H9 (cell line): Measurements from ENCODE around the gene SIX5. TPM values are rescaled to one million over a fixed set of nuclear protein-coding genes. Genes with fewer than 3 reads are reported as not detected.
A peak's percentile ranks its signal among the peaks of the same experiment; 100 is the strongest.

ENCODE experiments used
- DNase-seq: peaks from one replicate; pipeline ENCODE4 v3.0.0-alpha.2; 2017
- H2AFZ ChIP-seq: one replicate; pipeline ENCODE4 v1.6.1; 2013; ENCODE audit warnings: mild to moderate bottlenecking, low read length, control low read depth, moderate library complexity
- H2AK5ac ChIP-seq: 2 replicates; pipeline ENCODE4 v1.6.1; 2013; ENCODE audit warnings: low read length, control low read depth, mixed read lengths; ENCODE audit not compliant: insufficient read length
- H2BK120ac ChIP-seq: one replicate; pipeline ENCODE4 v1.6.1; 2013; ENCODE audit warnings: low read depth, mild to moderate bottlenecking, low read length, control low read depth, inconsistent platforms; ENCODE audit not compliant: poor library complexity, severe bottlenecking
- H2BK12ac ChIP-seq: 2 replicates; pipeline ENCODE4 v1.6.1; 2013; ENCODE audit warnings: low read length, control low read depth, mixed read lengths, low read depth; ENCODE audit not compliant: insufficient read length
- H2BK15ac ChIP-seq: 2 replicates; pipeline ENCODE4 v1.6.1; 2013; ENCODE audit warnings: low read depth, low read length, control low read depth
- H2BK20ac ChIP-seq: one replicate; pipeline ENCODE4 v1.6.1; 2013; ENCODE audit warnings: low read depth, mild to moderate bottlenecking, low read length, control low read depth, inconsistent platforms; ENCODE audit not compliant: poor library complexity, severe bottlenecking
- H2BK5ac ChIP-seq: 2 replicates; pipeline ENCODE4 v1.6.1; 2013; ENCODE audit warnings: low read length, control low read depth, mixed read lengths; ENCODE audit not compliant: insufficient read length
- H3K14ac ChIP-seq: 2 replicates; pipeline ENCODE4 v1.6.1; 2013; ENCODE audit warnings: low read length, control low read depth; ENCODE audit not compliant: insufficient read depth
- H3K18ac ChIP-seq: 2 replicates; pipeline ENCODE4 v1.6.1; 2013; ENCODE audit warnings: low read depth, mild to moderate bottlenecking, mixed read lengths, low read length, control low read depth; ENCODE audit not compliant: insufficient read length
- H3K23ac ChIP-seq: 2 replicates; pipeline ENCODE4 v1.6.1; 2013; ENCODE audit warnings: low read length, control low read depth, mixed read lengths, low read depth; ENCODE audit not compliant: insufficient read length
- H3K23me2 ChIP-seq: 2 replicates; pipeline ENCODE4 v1.6.1; 2013; ENCODE audit warnings: low read depth, mild to moderate bottlenecking, mixed read lengths, low read length, control low read depth; ENCODE audit not compliant: insufficient read length, poor library complexity, severe bottlenecking
- H3K27ac ChIP-seq: 2 replicates; pipeline ENCODE4 v1.5.1; 2013; ENCODE audit warnings: low read length, control low read depth, mixed read lengths, low read depth; ENCODE audit not compliant: insufficient read length
- H3K27me3 ChIP-seq: 2 replicates; pipeline ENCODE4 v1.6.1; 2013; ENCODE audit warnings: low read length, control low read depth, inconsistent platforms; ENCODE audit not compliant: insufficient read depth
- H3K4ac ChIP-seq: 2 replicates; pipeline ENCODE4 v1.6.1; 2013; ENCODE audit warnings: low read depth, mild to moderate bottlenecking, control low read depth, inconsistent platforms, low read length, moderate library complexity
- H3K4me1 ChIP-seq: 2 replicates; pipeline ENCODE4 v1.6.1; 2013; ENCODE audit warnings: low read length, control low read depth, inconsistent platforms; ENCODE audit not compliant: insufficient read depth
- H3K4me2 ChIP-seq: 2 replicates; pipeline ENCODE4 v1.6.1; 2013; ENCODE audit warnings: low read length, control low read depth, mixed read lengths; ENCODE audit not compliant: insufficient read length, insufficient read depth
- H3K56ac ChIP-seq: 2 replicates; pipeline ENCODE4 v1.6.1; 2013; ENCODE audit warnings: low read depth, mild to moderate bottlenecking, mixed read lengths, low read length, control low read depth; ENCODE audit not compliant: insufficient read length
- H3K79me1 ChIP-seq: 2 replicates; pipeline ENCODE4 v1.6.1; 2013; ENCODE audit warnings: low read depth, mild to moderate bottlenecking, moderate library complexity, low read length, control low read depth, inconsistent platforms; ENCODE audit not compliant: insufficient read depth, poor library complexity, severe bottlenecking
- H3K79me2 ChIP-seq: 2 replicates; pipeline ENCODE4 v1.6.1; 2013; ENCODE audit warnings: low read length, control low read depth, inconsistent platforms; ENCODE audit not compliant: insufficient read depth
- H3K9ac ChIP-seq: 2 replicates; pipeline ENCODE4 v1.6.1; 2013; ENCODE audit warnings: low read length, control low read depth, mixed read lengths; ENCODE audit not compliant: insufficient read length; ENCODE audit errors: extremely low read depth
- H3K9me3 ChIP-seq: one replicate; pipeline ENCODE4 v1.6.1; 2013; ENCODE audit warnings: low read depth, low read length, inconsistent platforms; ENCODE audit not compliant: control insufficient read depth
- H3T11ph ChIP-seq: one replicate; pipeline ENCODE4 v1.6.1; 2013; ENCODE audit warnings: mild to moderate bottlenecking, low read length, control low read depth, inconsistent platforms
- H4K20me1 ChIP-seq: one replicate; pipeline ENCODE4 v1.6.1; 2013; ENCODE audit not compliant: control insufficient read depth, insufficient read length, insufficient read depth
- H4K5ac ChIP-seq: 2 replicates; pipeline ENCODE4 v1.6.1; 2013; ENCODE audit warnings: low read depth, mild to moderate bottlenecking, mixed read lengths, low read length, control low read depth; ENCODE audit not compliant: insufficient read length
- H4K8ac ChIP-seq: replicated peaks from 2 replicates; pipeline ENCODE4 v1.6.1; 2013; ENCODE audit warnings: low read length, control low read depth, mixed read lengths, low read depth; ENCODE audit not compliant: insufficient read length
- H4K91ac ChIP-seq: 2 replicates; pipeline ENCODE4 v1.6.1; 2013; ENCODE audit warnings: low read depth, mild to moderate bottlenecking, moderate library complexity, mixed read lengths, low read length, control low read depth; ENCODE audit not compliant: insufficient read length
- H3K27ac Mint-ChIP-seq, 3 experiments: 2 replicates in 2 of 3; 3 replicates in 1 of 3; pipeline ENCODE4 v1.8.0; 2020 to 2021; ENCODE audit warnings: mixed read lengths in 3 of 3, mild to moderate bottlenecking in 1 of 3, moderate library complexity in 1 of 3
- H3K27me3 Mint-ChIP-seq: 2 replicates; pipeline ENCODE4 v1.8.0; 2021; ENCODE audit warnings: low read depth, mild to moderate bottlenecking, moderate library complexity, mixed read lengths
- H3K36me3 Mint-ChIP-seq, 3 experiments: 2 replicates in 2 of 3; 3 replicates in 1 of 3; pipeline ENCODE4 v1.8.0; 2020 to 2021; ENCODE audit warnings: low read depth in 3 of 3, mixed read lengths in 3 of 3; ENCODE audit not compliant: insufficient read depth in 1 of 3
- H3K4me1 Mint-ChIP-seq, 2 experiments: 2 replicates each; pipeline ENCODE4 v1.8.0; 2020; ENCODE audit warnings: mixed read lengths in 2 of 2
- H3K4me3 Mint-ChIP-seq, 2 experiments: 2 replicates in 1 of 2; 3 replicates in 1 of 2; pipeline ENCODE4 v1.8.0; 2020 to 2021; ENCODE audit warnings: mild to moderate bottlenecking in 2 of 2, mixed read lengths in 2 of 2, moderate library complexity in 1 of 2
- H3K9me3 Mint-ChIP-seq, 2 experiments: 2 replicates in 1 of 2; 3 replicates in 1 of 2; pipeline ENCODE4 v1.8.0; 2020; ENCODE audit warnings: mild to moderate bottlenecking in 2 of 2, mixed read lengths in 2 of 2, moderate library complexity in 1 of 2
- CTCF ChIP-seq: fragments of 200-600 bp; sonication (generic); conservative IDR thresholded peaks from 3 replicates; pipeline ENCODE4 v1.8.0; 2021; ENCODE audit warnings: antibody characterized with exemption, mild to moderate bottlenecking
- WGBS: extraction: QIAGEN DNeasy Blood & Tissue Kit; methylation state at CpG from one replicate; pipeline ENCODE4 v1.1.7; 2013; ENCODE audit warnings: missing lambda C conversion rate, low lambda C conversion rate, mixed read lengths; ENCODE audit not compliant: insufficient read length; ENCODE audit errors: extremely low coverage; 5-methylcytosine and 5-hydroxymethylcytosine counted together
- total RNA-seq: library from RNA; stranded (reverse); gene quantifications from 2 replicates; pipeline ENCODE4 v1.2.1, GENCODE V29; 2021

The SIX5 gene
- total RNA-seq, 1 experiment from 2014 or later: 41.7 TPM

DNA sequence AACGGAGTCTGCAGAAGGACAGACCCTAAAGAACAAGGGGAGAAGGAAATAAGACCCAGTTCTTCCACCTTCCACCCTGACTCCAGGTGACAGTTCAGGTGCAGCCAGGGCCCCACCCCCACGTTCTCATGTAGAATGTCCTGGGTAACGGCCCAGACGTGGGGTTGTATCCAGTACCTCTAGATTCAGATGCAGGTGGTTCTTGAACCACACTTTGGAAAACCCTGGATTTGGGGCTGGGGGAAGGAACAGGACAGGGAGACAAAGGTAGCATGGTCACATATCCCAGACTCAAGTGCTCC lies 11.0 kb upstream of the SIX5 start:
- Mint-ChIP-seq H3K36me3 (peaks cover 10 to 42% (median 33%) of the 10 kb centered on the region in 3 experiments; a peak in 6 of 7 replicates), H3K27ac (no peak overlapping the region), H3K4me3 (peak overlapping the region in 1 of 2 experiments; percentile 80; a peak in 3 of 5 replicates), H3K4me1 (peaks cover 23 to 42% of the 10 kb centered on the region in 2 experiments), H3K9me3 (no peaks in the 10 kb centered on the region), H3K27me3 (peaks cover 18% of the 10 kb centered on the region)
- Histone ChIP-seq H2BK12ac (no peak overlapping the region), H3K9ac (no peak overlapping the region), H4K91ac (no peak overlapping the region), H2AK5ac (no peak overlapping the region), H3K79me2 (no peaks in the 10 kb centered on the region), H4K8ac (no peak overlapping the region), H2BK5ac (no peak overlapping the region), H2BK20ac (no peak overlapping the region), H2BK120ac (no peak overlapping the region), H2AFZ (no peak overlapping the region), H4K20me1 (no peaks in the 10 kb centered on the region), H3K4ac (no peak overlapping the region), H4K5ac (no peak overlapping the region), H3K27me3 (no peaks in the 10 kb centered on the region; the same call in 1 of the 2 replicates), H3K56ac (no peak overlapping the region), H3K79me1 (no peaks in the 10 kb centered on the region), H3K4me1 (peaks cover 3% of the 10 kb centered on the region; the same call in 1 of the 2 replicates), H3K9me3 (no peaks in the 10 kb centered on the region), H3K18ac (no peak overlapping the region), H3K14ac (no peak overlapping the region), H3K23ac (no peak overlapping the region), H3K4me2 (peak overlapping the region; percentile 63), H3T11ph (no peak overlapping the region), H3K27ac (no peak overlapping the region), H3K23me2 (peaks cover 6% of the 10 kb centered on the region), H2BK15ac (no peak overlapping the region)
- no peak for DNase-seq
- WGBS: no CpG with 5 or more reads among the region's 4 CpGs
- TF ChIP-seq CTCF: no peak
